Measurements from ENCODE around the gene RNU2-1. TPM values are rescaled to one million over a fixed set of nuclear protein-coding genes. Genes with fewer than 3 reads are reported as not detected.
"Not testable (repeated sequence)": the region's sequence is repeated elsewhere in the genome, so short reads cannot be mapped to it uniquely, and the experiment has no call there.

Gene RNU2-1
- total RNA-seq, 1 donor from 2014 or later, result 7,084 TPM

DNA sequence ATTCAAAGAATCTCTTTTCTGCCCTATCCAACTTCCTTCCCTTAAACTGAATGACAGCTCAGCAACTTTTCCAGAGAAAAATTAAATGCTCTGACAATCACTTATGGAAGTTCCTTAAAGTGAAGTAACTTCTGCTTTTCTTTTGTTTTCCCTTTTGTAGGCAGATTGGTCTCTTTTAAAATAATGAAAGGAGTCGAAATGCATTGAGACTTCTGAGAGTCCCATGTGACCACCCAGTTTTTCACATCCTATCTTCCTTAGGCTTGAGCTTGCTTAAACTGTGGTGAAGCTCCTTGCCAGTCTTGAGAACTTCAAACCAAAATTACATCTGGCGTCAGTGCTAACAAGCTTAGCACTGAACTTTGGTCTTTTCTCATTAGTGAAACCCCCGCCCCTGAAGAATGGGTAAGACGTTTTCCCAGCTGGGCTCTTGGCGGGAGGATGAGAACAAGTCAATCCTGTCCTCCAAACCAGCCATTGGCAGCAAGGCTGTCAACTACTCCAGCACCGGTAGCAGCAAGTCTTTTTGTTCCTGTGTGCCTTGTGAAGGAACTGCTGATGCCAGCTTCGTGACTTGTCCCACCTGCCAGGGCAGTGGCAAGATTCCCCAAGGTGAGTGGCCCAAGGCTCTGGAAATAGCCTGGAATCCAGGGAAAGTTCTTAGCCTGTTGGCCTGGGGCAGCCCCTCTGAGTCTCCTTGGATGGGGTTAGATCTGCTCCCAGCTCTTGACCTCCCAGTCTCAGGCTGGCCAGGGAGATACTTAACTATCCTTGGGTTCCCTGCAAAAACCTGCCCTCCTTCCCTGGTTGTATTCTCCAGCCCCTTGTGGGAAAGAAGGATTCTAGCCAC is 20.9 kb downstream of the RNU2-1 start:
- H3K36me3 Mint-ChIP-seq (ENCODE audit: insufficient read depth), result peaks cover 12% of the 10 kb centered on the region
- TF ChIP-seq, protein P1, sequence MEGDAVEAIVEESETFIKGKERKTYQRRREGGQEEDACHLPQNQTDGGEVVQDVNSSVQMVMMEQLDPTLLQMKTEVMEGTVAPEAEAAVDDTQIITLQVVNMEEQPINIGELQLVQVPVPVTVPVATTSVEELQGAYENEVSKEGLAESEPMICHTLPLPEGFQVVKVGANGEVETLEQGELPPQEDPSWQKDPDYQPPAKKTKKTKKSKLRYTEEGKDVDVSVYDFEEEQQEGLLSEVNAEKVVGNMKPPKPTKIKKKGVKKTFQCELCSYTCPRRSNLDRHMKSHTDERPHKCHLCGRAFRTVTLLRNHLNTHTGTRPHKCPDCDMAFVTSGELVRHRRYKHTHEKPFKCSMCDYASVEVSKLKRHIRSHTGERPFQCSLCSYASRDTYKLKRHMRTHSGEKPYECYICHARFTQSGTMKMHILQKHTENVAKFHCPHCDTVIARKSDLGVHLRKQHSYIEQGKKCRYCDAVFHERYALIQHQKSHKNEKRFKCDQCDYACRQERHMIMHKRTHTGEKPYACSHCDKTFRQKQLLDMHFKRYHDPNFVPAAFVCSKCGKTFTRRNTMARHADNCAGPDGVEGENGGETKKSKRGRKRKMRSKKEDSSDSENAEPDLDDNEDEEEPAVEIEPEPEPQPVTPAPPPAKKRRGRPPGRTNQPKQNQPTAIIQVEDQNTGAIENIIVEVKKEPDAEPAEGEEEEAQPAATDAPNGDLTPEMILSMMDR (IDR thresholded peaks at IDR 0.05; ENCODE audit: unreplicated experiment), result no peak

DNA sequence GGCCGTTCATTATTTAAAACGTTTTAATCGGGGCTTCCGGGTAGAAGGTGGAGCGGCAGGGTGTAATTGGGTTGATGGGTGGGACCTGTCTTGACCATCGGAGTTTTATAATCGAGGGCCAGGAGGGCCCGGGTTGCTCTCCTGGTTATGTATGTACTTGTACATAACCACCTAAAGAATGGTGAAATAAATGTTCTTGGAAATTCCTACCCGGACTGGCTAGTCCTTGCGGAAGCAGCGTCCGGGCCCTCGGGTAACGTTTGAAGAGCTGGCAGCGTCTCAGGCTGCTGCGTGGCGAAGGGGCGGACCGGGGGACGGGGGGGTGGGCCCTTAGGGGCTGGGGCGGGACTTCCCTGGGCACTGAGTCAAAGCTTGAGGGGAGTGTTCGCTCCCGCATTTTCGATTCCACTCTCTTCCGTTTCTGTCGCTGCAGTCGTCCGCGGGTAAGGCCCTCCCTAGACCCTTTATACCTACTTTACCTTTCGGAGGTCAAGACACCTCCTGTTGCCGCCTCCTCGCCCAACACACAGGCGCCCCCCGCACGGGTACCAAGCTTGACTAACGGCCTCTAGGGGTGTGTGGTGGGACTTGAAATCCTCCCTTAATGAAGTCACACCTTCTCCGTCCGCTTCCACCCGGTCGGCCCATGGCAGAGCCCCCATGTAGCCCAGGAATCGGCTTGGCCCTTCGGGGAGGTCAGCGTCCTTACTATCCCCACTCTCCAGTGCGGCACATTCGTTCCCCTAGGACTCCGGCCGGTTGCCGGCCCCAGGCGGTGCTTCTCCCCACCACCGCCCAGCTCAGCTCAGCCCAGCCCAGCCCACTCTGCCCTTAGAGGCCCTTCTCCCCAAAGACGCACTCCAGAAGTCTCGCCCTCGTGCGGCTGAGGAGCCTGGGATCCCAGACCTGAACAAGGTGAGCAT is 22.0 kb downstream of the RNU2-1 start, which contains the start of gene TMEM106A:
TMEM106A (plus strand) TSS at position 396 of the 923 bp plus-strand sequence. CDS start 1,167 bp downstream, outside the sequence.
- Mint-ChIP-seq H3K9me3 (ENCODE audit: low read depth) (no peaks in the 10 kb centered on the region), H3K4me3 (ENCODE audit: low read depth) (peak within 1 kb of the TSS; percentile 89), H3K27me3 (no peaks in the 10 kb centered on the region), H3K27ac (peak within 1 kb of the TSS; percentile 96), H3K4me1 (ENCODE audit: low read depth) (peaks cover 19% of the 10 kb centered on the region), H3K36me3 (ENCODE audit: insufficient read depth) (peaks cover 16% of the 10 kb centered on the region)
- TF ChIP-seq, protein P1 (IDR thresholded peaks at IDR 0.05; ENCODE audit: unreplicated experiment), result peak; percentile 50
- DNase-seq (ENCODE audit: low spot score, unreplicated experiment), result peak; percentile 32

More for the DNA sequence above, 20.9 kb downstream of the RNU2-1 start:
- Mint-ChIP-seq H3K4me1 (ENCODE audit: low read depth) (peaks cover 20% of the 10 kb centered on the region), H3K27ac (no peak overlapping the region), H3K4me3 (ENCODE audit: low read depth) (peak overlapping the region; percentile 89), H3K9me3 (ENCODE audit: low read depth) (no peaks in the 10 kb centered on the region), H3K27me3 (no peaks in the 10 kb centered on the region)
- DNase-seq (ENCODE audit: low spot score, unreplicated experiment), result no peak

DNA sequence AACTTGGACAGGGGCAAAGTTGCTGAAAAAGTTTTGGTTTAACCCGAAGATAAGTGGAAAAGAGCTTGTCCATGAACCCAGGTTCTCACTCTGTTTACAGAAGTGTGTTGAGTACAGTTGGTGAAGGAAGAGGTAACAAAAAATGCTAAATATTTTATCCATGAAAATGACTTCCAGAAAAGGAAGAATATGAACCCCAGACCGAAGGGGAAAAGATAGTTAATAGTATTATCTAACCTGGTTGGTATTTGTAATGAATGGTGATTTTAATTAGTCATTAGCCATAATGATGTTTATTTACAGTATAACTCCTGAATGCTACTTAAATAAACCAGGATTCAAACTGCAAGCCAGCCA is 22.7 kb downstream of the RNU2-1 start:
- H3K4me1 Mint-ChIP-seq (ENCODE audit: low read depth), result peaks cover 16% of the 10 kb centered on the region
- TF ChIP-seq, protein P1 (IDR thresholded peaks at IDR 0.05; ENCODE audit: unreplicated experiment), result no peak
- H3K36me3 Mint-ChIP-seq (ENCODE audit: insufficient read depth), result peaks cover 17% of the 10 kb centered on the region
- no peak for DNase-seq (ENCODE audit: low spot score, unreplicated experiment)
- H3K9me3 Mint-ChIP-seq (ENCODE audit: low read depth), result no peaks in the 10 kb centered on the region
- peak overlapping the region; percentile 89 for H3K4me3 Mint-ChIP-seq (ENCODE audit: low read depth)
- H3K27me3 Mint-ChIP-seq, result no peaks in the 10 kb centered on the region
- H3K27ac Mint-ChIP-seq, result no peak overlapping the region

DNA sequence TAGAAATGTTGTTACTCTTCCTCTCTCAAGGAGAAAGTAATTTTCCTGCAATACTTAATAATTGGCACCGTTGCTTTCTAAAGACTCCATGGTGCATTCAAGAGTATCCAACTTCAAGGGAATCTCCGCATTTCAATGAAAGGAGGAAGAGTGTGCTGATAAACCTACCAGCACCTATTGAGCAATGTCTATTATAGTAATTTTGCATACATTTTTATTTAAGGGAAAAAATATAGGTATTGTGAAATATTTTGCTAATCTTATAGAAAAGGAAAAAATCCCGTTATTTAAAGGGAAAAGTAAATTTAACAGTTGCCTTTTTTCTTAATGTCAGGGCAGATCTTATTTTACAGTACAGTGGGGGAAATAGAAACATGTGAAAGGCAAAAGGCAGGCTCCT is 23.2 kb downstream of the RNU2-1 start:
- Mint-ChIP-seq H3K27ac (no peak overlapping the region), H3K9me3 (ENCODE audit: low read depth) (no peaks in the 10 kb centered on the region), H3K4me3 (ENCODE audit: low read depth) (peak overlapping the region; percentile 89), H3K36me3 (ENCODE audit: insufficient read depth) (peaks cover 16% of the 10 kb centered on the region), H3K27me3 (no peaks in the 10 kb centered on the region), H3K4me1 (ENCODE audit: low read depth) (peaks cover 16% of the 10 kb centered on the region)
- TF ChIP-seq, protein P1 (IDR thresholded peaks at IDR 0.05; ENCODE audit: unreplicated experiment), result no peak
- no peak for DNase-seq (ENCODE audit: low spot score, unreplicated experiment)

DNA sequence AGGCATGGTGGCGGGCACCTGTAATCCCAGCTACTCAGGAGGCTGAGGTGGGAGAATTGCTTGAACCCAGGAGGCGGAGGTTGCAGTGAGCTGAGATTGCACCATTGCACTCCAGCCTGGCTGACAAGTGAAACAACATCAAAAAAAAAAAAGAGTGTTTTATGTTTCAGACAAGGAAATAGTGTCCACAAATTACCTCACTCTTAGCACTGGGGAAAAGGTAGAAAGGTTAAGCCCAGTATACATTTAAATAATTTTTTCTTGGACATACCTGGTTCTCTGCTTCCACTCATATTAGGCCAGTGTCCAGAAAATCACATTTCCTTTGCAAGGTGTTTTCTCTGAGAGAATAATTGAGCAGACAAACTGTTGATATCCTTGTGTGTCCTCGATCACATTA is 30.8 kb downstream of the RNU2-1 start:
- H3K4me1 Mint-ChIP-seq (ENCODE audit: low read depth); H3K4me3 Mint-ChIP-seq (ENCODE audit: low read depth); H3K27me3 Mint-ChIP-seq; DNase-seq (ENCODE audit: low spot score, unreplicated experiment); H3K27ac Mint-ChIP-seq; H3K9me3 Mint-ChIP-seq (ENCODE audit: low read depth): not testable (repeated sequence)
- H3K36me3 Mint-ChIP-seq (ENCODE audit: insufficient read depth), result peaks cover 37% of the 10 kb centered on the region

Data from progenitor cell of endocrine pancreas (in vitro differentiated cells).